ENCODE results near the gene MIAT.

DNA sequence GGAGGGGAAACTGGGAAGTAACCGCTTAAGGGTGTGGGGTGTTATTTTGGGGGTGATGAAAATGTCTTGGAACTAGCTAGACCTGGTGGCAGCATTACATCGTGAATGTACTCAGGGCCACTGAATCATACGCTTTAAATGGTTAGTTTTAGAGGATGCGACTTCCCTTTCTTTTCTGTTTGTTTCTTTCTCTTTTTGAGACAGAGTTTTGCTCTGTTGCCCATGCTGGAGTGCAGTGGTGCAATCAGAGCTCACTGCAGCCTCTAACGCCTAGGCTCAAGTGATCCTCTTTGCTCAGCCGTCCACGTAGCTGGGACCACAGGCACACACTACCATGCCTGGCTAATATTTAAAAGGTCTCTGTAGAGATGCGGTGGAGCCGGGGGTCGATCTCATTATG lies 5.6 kb upstream of the MIAT start:
- TF ChIP-seq, protein P1, sequence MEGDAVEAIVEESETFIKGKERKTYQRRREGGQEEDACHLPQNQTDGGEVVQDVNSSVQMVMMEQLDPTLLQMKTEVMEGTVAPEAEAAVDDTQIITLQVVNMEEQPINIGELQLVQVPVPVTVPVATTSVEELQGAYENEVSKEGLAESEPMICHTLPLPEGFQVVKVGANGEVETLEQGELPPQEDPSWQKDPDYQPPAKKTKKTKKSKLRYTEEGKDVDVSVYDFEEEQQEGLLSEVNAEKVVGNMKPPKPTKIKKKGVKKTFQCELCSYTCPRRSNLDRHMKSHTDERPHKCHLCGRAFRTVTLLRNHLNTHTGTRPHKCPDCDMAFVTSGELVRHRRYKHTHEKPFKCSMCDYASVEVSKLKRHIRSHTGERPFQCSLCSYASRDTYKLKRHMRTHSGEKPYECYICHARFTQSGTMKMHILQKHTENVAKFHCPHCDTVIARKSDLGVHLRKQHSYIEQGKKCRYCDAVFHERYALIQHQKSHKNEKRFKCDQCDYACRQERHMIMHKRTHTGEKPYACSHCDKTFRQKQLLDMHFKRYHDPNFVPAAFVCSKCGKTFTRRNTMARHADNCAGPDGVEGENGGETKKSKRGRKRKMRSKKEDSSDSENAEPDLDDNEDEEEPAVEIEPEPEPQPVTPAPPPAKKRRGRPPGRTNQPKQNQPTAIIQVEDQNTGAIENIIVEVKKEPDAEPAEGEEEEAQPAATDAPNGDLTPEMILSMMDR (IDR thresholded peaks at IDR 0.05), result no peak
- TF ChIP-seq POLR2A (IDR thresholded peaks at IDR 0.05), result no peak
- no peak for TF ChIP-seq POLR2AphosphoS5 (IDR thresholded peaks at IDR 0.05)

Measured in gastroesophageal sphincter (tissue), 3 donors.